ENCODE data around the gene NUBP2.

- TF ChIP-seq CTCF (conservative IDR thresholded peaks at IDR 0.05; ENCODE audit: low read depth, low read length) (no peak), EZH2 (IDR thresholded peaks at IDR 0.05; ENCODE audit: low read length, unreplicated experiment) (no peak)
Measured at GRCh38 chr16:1791943-1792812, 9.4 kb downstream of the NUBP2 start.

Data from PC-3 (cell line).